GM18508 (cell line): Measurements from ENCODE around the gene ADAM10.

Experiments used
- ATAC-seq: cut with Tn5 transposase; IDR thresholded peaks from one replicate; pipeline ENCODE4 v1.9.1; 2021; ENCODE audit warnings: moderate number of reproducible peaks; ENCODE audit not compliant: insufficient read depth, unreplicated experiment

ADAM10 gene

GRCh38 chr15:58558777-58559176 lies 190.7 kb downstream of the ADAM10 start:
- ATAC-seq: no peak

GRCh38 chr15:58556541-58556940 lies 193.0 kb downstream of the ADAM10 start:
- no peak for ATAC-seq

GRCh38 chr15:58556028-58556361 lies 193.5 kb downstream of the ADAM10 start:
- no peak for ATAC-seq

GRCh38 chr15:58555162-58556027 lies 194.1 kb downstream of the ADAM10 start:
- no peak for ATAC-seq

- no peak for ATAC-seq
Measured at GRCh38 chr15:58554758-58555157, 194.7 kb downstream of the ADAM10 start.

- no peak for ATAC-seq
Measured at GRCh38 chr15:58553365-58553918, 196.1 kb downstream of the ADAM10 start.

GRCh38 chr15:58552505-58553364 lies 196.8 kb downstream of the ADAM10 start:
- no peak for ATAC-seq

- ATAC-seq: no peak
Measured at GRCh38 chr15:58551764-58552504, 197.6 kb downstream of the ADAM10 start.

GRCh38 chr15:58551084-58551763 lies 198.3 kb downstream of the ADAM10 start:
- no peak for ATAC-seq

GRCh38 chr15:58549785-58550074 lies 199.8 kb downstream of the ADAM10 start:
- no peak for ATAC-seq

- no peak for ATAC-seq
Measured at GRCh38 chr15:58549013-58549784, 200.3 kb downstream of the ADAM10 start.

GRCh38 chr15:58548308-58549012 lies 201.0 kb downstream of the ADAM10 start:
- no peak for ATAC-seq

- no peak for ATAC-seq
Measured at GRCh38 chr15:58547628-58548307, 201.7 kb downstream of the ADAM10 start.

- ATAC-seq: no peak
Measured at GRCh38 chr15:58546635-58547627, 202.6 kb downstream of the ADAM10 start.

GRCh38 chr15:58546066-58546591 lies 203.4 kb downstream of the ADAM10 start:
- no peak for ATAC-seq

GRCh38 chr15:58545307-58546065 lies 204.0 kb downstream of the ADAM10 start:
- no peak for ATAC-seq
